Trophoblast cell (in vitro differentiated cells and primary cell): ENCODE measurements around the gene FPR1.

Source experiments
- DNase-seq, 2 donors: peaks; one replicate each; pipeline ENCODE4 v3.0.0-alpha.2; 2016
- H2AFZ ChIP-seq: 2 replicates; pipeline ENCODE4 v1.6.1; 2013; ENCODE audit warnings: low read length, moderate library complexity, mild to moderate bottlenecking; ENCODE audit not compliant: insufficient read depth, poor library complexity
- H2AK5ac ChIP-seq: 2 replicates; pipeline ENCODE4 v1.6.1; 2013; ENCODE audit warnings: mild to moderate bottlenecking, low read length
- H2BK120ac ChIP-seq: 2 replicates; pipeline ENCODE4 v1.6.1; 2013; ENCODE audit warnings: low read length, mild to moderate bottlenecking, moderate library complexity; ENCODE audit not compliant: insufficient read depth, poor library complexity
- H2BK12ac ChIP-seq: 2 replicates; pipeline ENCODE4 v1.6.1; 2013; ENCODE audit warnings: mild to moderate bottlenecking, low read length, moderate library complexity
- H2BK5ac ChIP-seq: 2 replicates; pipeline ENCODE4 v1.6.1; 2013; ENCODE audit warnings: low read length, low read depth, moderate library complexity, mild to moderate bottlenecking; ENCODE audit not compliant: poor library complexity
- H3K14ac ChIP-seq: 2 replicates; pipeline ENCODE4 v1.6.1; 2013; ENCODE audit warnings: mild to moderate bottlenecking, low read length
- H3K18ac ChIP-seq: 2 replicates; pipeline ENCODE4 v1.6.1; 2013; ENCODE audit warnings: mild to moderate bottlenecking, low read length
- H3K23ac ChIP-seq: 2 replicates; pipeline ENCODE4 v1.6.1; 2013; ENCODE audit warnings: low read length
- H3K27ac ChIP-seq: 2 replicates; pipeline ENCODE4 v1.5.1; 2013; ENCODE audit warnings: low read depth, mild to moderate bottlenecking, inconsistent platforms, low read length, moderate library complexity
- H3K27me3 ChIP-seq: 2 replicates; pipeline ENCODE4 v1.6.1; 2013; ENCODE audit warnings: inconsistent platforms, mild to moderate bottlenecking, low read length, moderate library complexity; ENCODE audit not compliant: insufficient read depth
- H3K36me3 ChIP-seq, 2 experiments: 1 replicate in 1 of 2; 2 replicates in 1 of 2; pipeline ENCODE4 v1.6.1; 2013; ENCODE audit warnings: low read length in 2 of 2, mild to moderate bottlenecking in 2 of 2, moderate library complexity in 1 of 2; ENCODE audit not compliant: insufficient read depth in 2 of 2, control insufficient read depth in 1 of 2
- H3K4ac ChIP-seq: 2 replicates; pipeline ENCODE4 v1.6.1; 2013; ENCODE audit warnings: low read depth, mild to moderate bottlenecking, low read length, moderate library complexity
- H3K4me1 ChIP-seq, 2 experiments: 1 replicate in 1 of 2; 2 replicates in 1 of 2; pipeline ENCODE4 v1.6.1; 2013; ENCODE audit warnings: low read length in 2 of 2, mild to moderate bottlenecking in 2 of 2, moderate library complexity in 1 of 2; ENCODE audit not compliant: insufficient read depth in 2 of 2, control insufficient read depth in 1 of 2
- H3K4me2 ChIP-seq: 2 replicates; pipeline ENCODE4 v1.6.1; 2013; ENCODE audit warnings: inconsistent platforms, mild to moderate bottlenecking, low read length, moderate library complexity
- H3K4me3 ChIP-seq: 2 replicates; pipeline ENCODE4 v1.5.1; 2013; ENCODE audit warnings: mild to moderate bottlenecking, low read depth, low read length, inconsistent platforms
- H3K79me1 ChIP-seq: one replicate; pipeline ENCODE4 v1.6.1; 2013; ENCODE audit warnings: low read length
- H3K79me2 ChIP-seq: 2 replicates; pipeline ENCODE4 v1.6.1; 2013; ENCODE audit warnings: low read length, mild to moderate bottlenecking; ENCODE audit not compliant: control insufficient read depth, insufficient read depth, poor library complexity
- H3K9ac ChIP-seq: 2 replicates; pipeline ENCODE4 v1.6.1; 2013; ENCODE audit warnings: mild to moderate bottlenecking, low read length
- H3K9me3 ChIP-seq: 2 replicates; pipeline ENCODE4 v1.6.1; 2013; ENCODE audit warnings: low read depth, mild to moderate bottlenecking, control low read depth, inconsistent platforms, low read length; ENCODE audit not compliant: insufficient read depth
- H4K12ac ChIP-seq: 2 replicates; pipeline ENCODE4 v1.6.1; 2013; ENCODE audit warnings: low read depth, mild to moderate bottlenecking, low read length, moderate library complexity
- H4K8ac ChIP-seq: 2 replicates; pipeline ENCODE4 v1.6.1; 2013; ENCODE audit warnings: low read depth, mild to moderate bottlenecking, low read length, moderate library complexity
- H4K91ac ChIP-seq: one replicate; pipeline ENCODE4 v1.6.1; 2013; ENCODE audit warnings: low read depth, mild to moderate bottlenecking, low read length, moderate library complexity
- WGBS: extraction: QIAGEN DNeasy Blood & Tissue Kit; methylation state at CpG from one replicate; pipeline ENCODE4 v1.1.7; 2013; ENCODE audit warnings: missing lambda C conversion rate; ENCODE audit not compliant: insufficient read length, insufficient coverage; ENCODE audit errors: extremely low coverage; 5-methylcytosine and 5-hydroxymethylcytosine counted together

Gene FPR1

DNA sequence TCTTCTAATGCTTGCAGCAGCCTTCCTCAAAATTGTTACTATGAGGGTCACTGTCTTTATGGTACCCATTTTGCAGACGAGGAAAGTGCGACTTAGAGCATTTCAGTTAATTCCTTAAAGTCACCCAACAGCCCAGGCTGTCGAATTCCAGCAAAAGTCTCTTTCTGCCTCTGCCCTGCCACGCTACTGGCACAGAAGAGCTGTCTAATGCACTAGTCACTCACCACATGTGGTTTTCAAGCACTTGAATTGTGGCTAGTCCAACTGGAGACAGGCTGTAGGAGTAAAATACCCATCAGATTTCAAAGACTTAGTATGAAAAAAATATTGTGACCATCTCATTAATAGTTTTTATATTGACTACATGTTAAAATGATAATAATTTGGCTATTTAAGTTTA lies 1.7 kb downstream of the FPR1 start:
- H3K4me1 ChIP-seq = no peaks in the 10 kb centered on the region
- no peak overlapping the region for H4K91ac ChIP-seq
- H3K9ac ChIP-seq = no peak overlapping the region
- no CpG with 5 or more reads among the region's 4 CpGs for WGBS
- no peak for DNase-seq
- H3K79me2 ChIP-seq = no peaks in the 10 kb centered on the region
- H3K14ac ChIP-seq = no peak overlapping the region
- H2BK5ac ChIP-seq = no peak overlapping the region
- no peaks in the 10 kb centered on the region for H3K36me3 ChIP-seq
- H3K4me2 ChIP-seq = no peak overlapping the region
- no peak overlapping the region for H3K4me3 ChIP-seq
- H2BK12ac ChIP-seq = no peak overlapping the region
- H3K79me1 ChIP-seq = no peaks in the 10 kb centered on the region
- H4K8ac ChIP-seq = no peak overlapping the region
- H2BK120ac ChIP-seq = no peak overlapping the region
- no peak overlapping the region for H3K18ac ChIP-seq
- no peak overlapping the region for H3K4ac ChIP-seq
- H3K27me3 ChIP-seq = no peaks in the 10 kb centered on the region
- no peak overlapping the region for H3K27ac ChIP-seq
- H4K12ac ChIP-seq = no peak overlapping the region
- no peak overlapping the region for H2AFZ ChIP-seq
- H3K9me3 ChIP-seq = peaks cover 7% of the 10 kb centered on the region
- H2AK5ac ChIP-seq = no peak overlapping the region
- no peak overlapping the region for H3K23ac ChIP-seq

DNA sequence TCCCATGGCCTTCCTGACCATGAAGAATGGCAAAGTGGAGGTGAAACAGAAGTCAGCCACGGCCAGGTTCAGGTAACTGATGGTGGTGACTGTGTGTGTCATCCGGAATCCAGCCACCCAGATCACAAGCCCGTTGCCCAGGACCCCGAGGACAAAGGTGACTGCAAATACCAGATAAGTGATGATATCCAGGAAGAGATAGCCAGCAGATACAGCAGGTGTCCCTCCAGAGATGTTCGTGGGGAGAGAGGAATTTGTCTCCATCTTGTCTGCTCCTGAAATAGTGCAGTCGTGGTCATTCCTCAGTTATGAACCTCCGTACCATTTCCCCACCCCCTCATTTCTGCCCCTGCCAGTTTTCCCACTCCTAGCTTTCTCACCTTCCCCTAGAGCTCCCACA lies 4.9 kb downstream of the FPR1 start:
- no peak overlapping the region for H3K4ac ChIP-seq
- no peak overlapping the region for H4K91ac ChIP-seq
- H3K27ac ChIP-seq = no peak overlapping the region
- no peak overlapping the region for H2AFZ ChIP-seq
- no peaks in the 10 kb centered on the region for H3K36me3 ChIP-seq
- no peak overlapping the region for H2AK5ac ChIP-seq
- no peak overlapping the region for H3K14ac ChIP-seq
- H3K4me2 ChIP-seq = no peak overlapping the region
- H2BK120ac ChIP-seq = no peak overlapping the region
- H3K23ac ChIP-seq = no peak overlapping the region
- no peak overlapping the region for H3K4me3 ChIP-seq
- no peaks in the 10 kb centered on the region for H3K79me1 ChIP-seq
- no peak overlapping the region for H3K18ac ChIP-seq
- H4K8ac ChIP-seq = no peak overlapping the region
- peak; percentile 56 to 68 for DNase-seq
- H3K27me3 ChIP-seq = no peaks in the 10 kb centered on the region
- no peak overlapping the region for H2BK12ac ChIP-seq
- no CpG with 5 or more reads among the region's 7 CpGs for WGBS
- H3K9me3 ChIP-seq = peaks cover 7% of the 10 kb centered on the region
- H2BK5ac ChIP-seq = no peak overlapping the region
- no peaks in the 10 kb centered on the region for H3K4me1 ChIP-seq
- no peaks in the 10 kb centered on the region for H3K79me2 ChIP-seq
- no peak overlapping the region for H3K9ac ChIP-seq
- no peak overlapping the region for H4K12ac ChIP-seq

DNA sequence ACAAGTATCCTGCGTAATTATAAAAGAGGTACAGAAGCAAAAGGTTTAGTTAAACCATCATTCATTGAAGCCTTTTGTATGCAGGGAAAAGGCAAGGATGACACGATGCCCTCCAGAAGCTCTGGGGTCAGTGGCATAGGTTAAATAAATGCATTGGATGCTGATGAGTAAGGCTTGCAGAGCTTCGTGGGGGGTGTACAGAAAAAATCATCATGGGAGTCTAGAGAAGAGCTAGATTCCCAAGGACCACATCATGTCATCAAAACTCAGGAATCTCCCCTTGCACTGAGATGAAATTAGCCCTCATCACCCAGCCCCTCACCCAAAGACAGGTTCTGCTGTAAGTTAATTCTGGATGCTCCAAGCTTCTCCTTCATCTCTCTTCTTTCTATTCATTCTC lies 8.3 kb downstream of the FPR1 start:
- Histone ChIP-seq H3K23ac (no peak overlapping the region), H3K4me3 (no peak overlapping the region), H3K27me3 (no peaks in the 10 kb centered on the region), H3K4ac (no peak overlapping the region), H2BK120ac (no peak overlapping the region), H2BK5ac (no peak overlapping the region), H3K36me3 (no peaks in the 10 kb centered on the region), H4K12ac (no peak overlapping the region), H3K27ac (no peak overlapping the region), H3K9me3 (peaks cover 10% of the 10 kb centered on the region), H3K79me2 (no peaks in the 10 kb centered on the region), H2BK12ac (no peak overlapping the region), H3K4me2 (no peak overlapping the region), H4K8ac (no peak overlapping the region), H3K18ac (no peak overlapping the region), H2AFZ (no peak overlapping the region), H3K9ac (no peak overlapping the region), H3K79me1 (no peaks in the 10 kb centered on the region), H3K4me1 (no peaks in the 10 kb centered on the region), H4K91ac (no peak overlapping the region), H2AK5ac (no peak overlapping the region), H3K14ac (no peak overlapping the region)
- no peak for DNase-seq
- WGBS = no CpG with 5 or more reads among the region's 3 CpGs

DNA sequence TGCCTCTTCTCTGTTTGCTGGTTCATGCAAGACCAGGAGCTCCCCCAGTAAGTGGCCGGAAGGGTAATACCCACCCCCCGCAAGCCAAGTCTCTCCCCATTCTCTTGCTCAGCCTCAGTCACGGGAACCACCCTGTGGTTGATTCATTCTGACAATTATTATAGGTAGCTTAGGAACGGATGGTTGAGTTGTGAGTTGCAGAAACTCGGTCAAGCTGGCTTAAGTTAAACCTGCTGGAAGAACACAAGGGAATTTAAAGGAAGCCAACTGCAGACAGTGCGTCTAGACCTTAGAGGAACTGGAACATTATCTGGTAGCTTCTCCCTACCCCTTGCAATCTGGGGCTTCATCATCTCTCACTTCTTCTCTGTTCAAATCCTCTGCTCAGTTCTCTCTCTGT lies 8.9 kb downstream of the FPR1 start:
- no peak overlapping the region for H2BK12ac ChIP-seq
- no peak overlapping the region for H4K12ac ChIP-seq
- no peaks in the 10 kb centered on the region for H3K79me1 ChIP-seq
- no peak overlapping the region for H3K23ac ChIP-seq
- H3K18ac ChIP-seq = no peak overlapping the region
- peak; percentile 19 to 31 for DNase-seq
- H3K79me2 ChIP-seq = no peaks in the 10 kb centered on the region
- no peak overlapping the region for H2AFZ ChIP-seq
- no peak overlapping the region for H3K4me2 ChIP-seq
- H3K14ac ChIP-seq = no peak overlapping the region
- H2BK5ac ChIP-seq = no peak overlapping the region
- no peak overlapping the region for H3K27ac ChIP-seq
- H2AK5ac ChIP-seq = no peak overlapping the region
- no peak overlapping the region for H3K9ac ChIP-seq
- no peak overlapping the region for H2BK120ac ChIP-seq
- no peak overlapping the region for H4K8ac ChIP-seq
- H3K4me3 ChIP-seq = no peak overlapping the region
- H4K91ac ChIP-seq = no peak overlapping the region
- no peaks in the 10 kb centered on the region for H3K4me1 ChIP-seq
- no CpG with 5 or more reads among the region's 6 CpGs for WGBS
- no peaks in the 10 kb centered on the region for H3K27me3 ChIP-seq
- H3K9me3 ChIP-seq = peaks cover 10% of the 10 kb centered on the region
- no peaks in the 10 kb centered on the region for H3K36me3 ChIP-seq
- H3K4ac ChIP-seq = no peak overlapping the region
